Lung (tissue), 12 donors: ENCODE measurements around the gene SNW1. TPM values are rescaled to one million over a fixed set of nuclear protein-coding genes. Genes with fewer than 3 reads are reported as not detected.
"Not testable (repeated sequence)": the region's sequence is repeated elsewhere in the genome, so short reads cannot be mapped to it uniquely, and the experiment has no call there.

ENCODE experiments used
- ATAC-seq: fragments of 200-7000 bp; cut with Tn5 transposase; one replicate; pipeline ENCODE4 v1.9.1; 2020; ENCODE audit warnings: moderate number of reproducible peaks; ENCODE audit not compliant: insufficient read depth, low FRiP score
- DNase-seq, 3 donors: peaks; one replicate each; pipeline ENCODE4 v3.0.0-alpha.2; 2013 to 2017
- H3K27ac ChIP-seq, 2 donors: one replicate each; pipeline ENCODE4 v1.5.1; 2013; ENCODE audit warnings: mild to moderate bottlenecking in 2 of 2, moderate library complexity in 2 of 2, control low read depth in 1 of 2, inconsistent platforms in 1 of 2, low read depth in 1 of 2, low read length in 1 of 2
- H3K27me3 ChIP-seq, 3 donors: one replicate each; pipeline ENCODE4 v1.5.1; 2013; ENCODE audit warnings: low read length in 2 of 3; ENCODE audit not compliant: control insufficient read depth in 3 of 3, insufficient read depth in 3 of 3
- H3K36me3 ChIP-seq, 4 donors: one replicate each; pipeline ENCODE4 v1.5.1; 2013; ENCODE audit warnings: low read length in 4 of 4, mild to moderate bottlenecking in 1 of 4, moderate library complexity in 1 of 4; ENCODE audit not compliant: control insufficient read depth in 4 of 4, insufficient read depth in 4 of 4
- H3K4me1 ChIP-seq, 5 donors: one replicate each; pipeline ENCODE4 v1.5.1; 2013; ENCODE audit warnings: low read length in 5 of 5, mild to moderate bottlenecking in 2 of 5, moderate library complexity in 1 of 5; ENCODE audit not compliant: control insufficient read depth in 5 of 5, insufficient read depth in 5 of 5
- H3K4me3 ChIP-seq: one replicate; pipeline ENCODE4 v1.5.1; 2013; ENCODE audit warnings: mild to moderate bottlenecking, control low read depth, moderate library complexity
- H3K9ac ChIP-seq, 2 donors: one replicate each; pipeline ENCODE4 v1.5.1; 2013; ENCODE audit warnings: low read length in 2 of 2, control low read depth in 1 of 2; ENCODE audit not compliant: insufficient read depth in 1 of 2
- H3K9me3 ChIP-seq, 4 donors: one replicate each; pipeline ENCODE4 v1.5.1; 2013; ENCODE audit warnings: low read length in 3 of 4, mild to moderate bottlenecking in 1 of 4, moderate library complexity in 1 of 4; ENCODE audit not compliant: control insufficient read depth in 4 of 4, insufficient read depth in 3 of 4
- WGBS, 2 donors: extraction: QIAGEN DNeasy Blood & Tissue Kit; methylation state at CpG; one replicate each; pipeline ENCODE4 v1.1.7; 2013; 5-methylcytosine and 5-hydroxymethylcytosine counted together
- polyA plus RNA-seq, 2 donors: library from polyadenylated mRNA; stranded (reverse); fragments of 200-250 nt; gene quantifications; one replicate each; pipeline ENCODE4 v1.2.1, GENCODE V29; 2013
- total RNA-seq, 2 donors: library from RNA; depleted of rRNA in 1 of 2; stranded (reverse); fragments of >200 nt in 1 of 2; gene quantifications; one replicate each; pipeline ENCODE4 v1.2.1, GENCODE V29; 2014 to 2021
- TF ChIP-seq, protein P1 (sequence below): IDR thresholded peaks from 2 replicates; pipeline ENCODE4 v1.5.1; 2012; ENCODE audit warnings: mild to moderate bottlenecking; ENCODE audit errors: control extremely low read depth, extremely low read depth
- donor health status: control.
- donor health status: control.
- donor health status: Bipolar disorder and iron deficiency.
- donor health status: healthy.
- donor health status: DM: yes; HTN: yes; CAD: no.

Gene SNW1
- total and polyA plus RNA-seq, 4 donors: 23.9 to 86.3 (median 47.8) TPM

DNA sequence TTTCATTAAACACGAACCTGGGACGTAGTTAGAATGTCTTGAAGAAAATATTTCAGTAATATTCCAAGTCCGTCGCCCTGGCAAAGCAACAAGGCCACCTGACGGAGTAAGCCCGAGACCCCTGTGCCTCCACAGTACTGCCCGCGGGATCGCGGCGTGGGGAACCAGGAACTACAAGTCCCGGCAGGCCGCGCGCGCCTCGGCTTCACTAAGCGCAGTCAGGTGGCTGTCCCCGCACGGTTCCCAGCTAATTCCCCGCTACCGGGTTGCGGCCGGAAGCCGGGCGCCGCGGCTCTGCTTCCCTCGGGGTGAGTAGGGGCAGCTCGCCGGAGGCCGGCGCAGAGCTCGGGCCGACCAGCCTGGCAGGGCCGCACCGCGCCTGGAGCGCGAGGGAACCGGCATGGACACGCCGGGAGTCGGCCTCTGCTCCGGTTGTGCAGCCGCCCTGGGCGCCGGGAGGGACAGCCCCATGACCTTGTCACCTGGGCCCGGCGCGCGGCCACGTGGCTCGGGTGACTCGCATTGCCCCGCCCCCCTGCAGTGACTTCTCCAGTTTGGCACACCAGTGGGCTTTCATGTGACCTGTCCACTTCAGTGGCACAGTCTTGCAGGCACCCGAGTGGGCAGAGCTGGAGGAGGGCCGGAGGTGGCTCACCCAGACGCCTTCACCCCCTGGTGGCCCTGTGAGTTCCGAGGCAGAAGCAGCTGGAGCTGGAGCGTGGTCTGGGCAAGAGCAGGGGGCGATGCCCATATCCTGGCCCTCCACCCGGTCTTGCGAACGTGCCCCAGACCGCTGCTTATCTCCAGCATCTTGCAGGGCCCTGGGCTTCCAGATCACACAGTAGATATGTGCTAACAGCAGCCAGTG is 39.1 kb upstream of the SNW1 start, which contains the start of gene ADCK1:
TSS of gene ADCK1 (plus strand) at position 247 of the 868 bp plus-strand sequence. CDS start 18,870 bp downstream, outside the sequence.
- peak within 1 kb of the TSS; percentile 95 for H3K4me3 ChIP-seq
- H3K27me3 ChIP-seq: no peaks in the 10 kb centered on the region
- ATAC-seq (peak; percentile 95), DNase-seq (peak; percentile 78 to 83 (median 82))
- peak within 1 kb of the TSS; percentile 92 to 97 for H3K27ac ChIP-seq
- H3K36me3 ChIP-seq: no peaks in the 10 kb centered on the region
- H3K9me3 ChIP-seq: no peaks in the 10 kb centered on the region
- TF ChIP-seq, protein P1, sequence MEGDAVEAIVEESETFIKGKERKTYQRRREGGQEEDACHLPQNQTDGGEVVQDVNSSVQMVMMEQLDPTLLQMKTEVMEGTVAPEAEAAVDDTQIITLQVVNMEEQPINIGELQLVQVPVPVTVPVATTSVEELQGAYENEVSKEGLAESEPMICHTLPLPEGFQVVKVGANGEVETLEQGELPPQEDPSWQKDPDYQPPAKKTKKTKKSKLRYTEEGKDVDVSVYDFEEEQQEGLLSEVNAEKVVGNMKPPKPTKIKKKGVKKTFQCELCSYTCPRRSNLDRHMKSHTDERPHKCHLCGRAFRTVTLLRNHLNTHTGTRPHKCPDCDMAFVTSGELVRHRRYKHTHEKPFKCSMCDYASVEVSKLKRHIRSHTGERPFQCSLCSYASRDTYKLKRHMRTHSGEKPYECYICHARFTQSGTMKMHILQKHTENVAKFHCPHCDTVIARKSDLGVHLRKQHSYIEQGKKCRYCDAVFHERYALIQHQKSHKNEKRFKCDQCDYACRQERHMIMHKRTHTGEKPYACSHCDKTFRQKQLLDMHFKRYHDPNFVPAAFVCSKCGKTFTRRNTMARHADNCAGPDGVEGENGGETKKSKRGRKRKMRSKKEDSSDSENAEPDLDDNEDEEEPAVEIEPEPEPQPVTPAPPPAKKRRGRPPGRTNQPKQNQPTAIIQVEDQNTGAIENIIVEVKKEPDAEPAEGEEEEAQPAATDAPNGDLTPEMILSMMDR: peak; percentile 2
- WGBS, 2 donors: 1% methylated on average over 64 to 66 of the region's 66 CpGs
- peak within 1 kb of the TSS in 1 of 2 donors; percentile 55 for H3K9ac ChIP-seq
- H3K4me1 ChIP-seq: peaks cover 0 to 4% (median 0%) of the 10 kb centered on the region in 5 donors

DNA sequence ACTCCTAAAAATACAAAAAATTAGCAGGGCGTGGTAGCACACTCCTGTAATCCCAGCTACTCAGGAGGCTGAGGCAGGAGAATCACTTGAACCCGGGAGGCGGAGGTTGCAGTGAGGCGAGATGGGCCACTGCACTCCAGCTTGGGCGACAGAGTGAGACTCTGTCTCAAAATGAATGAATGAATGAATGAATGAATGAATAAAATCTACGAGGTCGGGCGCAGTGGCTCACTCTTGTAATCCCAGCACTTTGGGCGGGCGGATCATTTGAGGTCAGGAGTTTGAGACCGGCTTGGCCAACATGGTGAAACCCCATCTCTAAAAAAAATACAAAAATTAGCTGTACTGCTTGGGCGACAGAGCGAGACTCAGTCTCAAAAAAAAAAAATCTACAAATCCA is 38.5 kb upstream of the SNW1 start:
- H3K27me3 ChIP-seq, ATAC-seq, DNase-seq, H3K4me3 ChIP-seq, H3K4me1 ChIP-seq, H3K9me3 ChIP-seq, H3K36me3 ChIP-seq: not testable (repeated sequence)
- H3K27ac ChIP-seq: peak overlapping the region in 1 of 2 donors; percentile 92
- 75% methylated on average over 13 of the region's 13 CpGs for WGBS, 2 donors
- H3K9ac ChIP-seq: peak overlapping the region in 1 of 2 donors; percentile 55

DNA sequence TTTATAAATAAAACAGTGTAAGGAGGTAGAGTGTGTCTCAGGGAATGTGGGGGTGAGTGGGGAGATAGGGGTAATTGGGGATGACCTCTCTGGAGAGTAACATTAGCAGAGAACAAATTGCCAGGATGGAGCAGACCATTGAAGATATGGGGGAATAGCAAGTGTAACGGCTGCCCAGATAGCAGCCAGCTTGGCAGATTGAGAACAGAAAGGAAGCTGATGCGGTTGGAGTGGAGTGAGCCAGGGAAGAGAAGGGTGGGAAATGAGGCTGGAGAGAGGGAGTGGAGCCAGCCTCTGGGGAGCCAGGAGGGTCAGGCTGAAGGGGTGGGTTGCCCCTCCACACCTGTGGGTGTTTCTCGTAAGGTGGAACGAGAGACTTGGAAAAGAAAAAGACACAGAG is 33.4 kb upstream of the SNW1 start:
- Histone ChIP-seq H3K36me3 (no peaks in the 10 kb centered on the region), H3K27ac (no peak overlapping the region), H3K9ac (no peak overlapping the region), H3K4me1 (no peaks in the 10 kb centered on the region), H3K9me3 (no peaks in the 10 kb centered on the region), H3K4me3 (no peak overlapping the region), H3K27me3 (no peaks in the 10 kb centered on the region)
- TF ChIP-seq, protein P1: no peak
- DNase-seq (no peak), ATAC-seq (no peak)
- WGBS, 2 donors: 77 to 82% methylated on average over 4 of the region's 4 CpGs

DNA sequence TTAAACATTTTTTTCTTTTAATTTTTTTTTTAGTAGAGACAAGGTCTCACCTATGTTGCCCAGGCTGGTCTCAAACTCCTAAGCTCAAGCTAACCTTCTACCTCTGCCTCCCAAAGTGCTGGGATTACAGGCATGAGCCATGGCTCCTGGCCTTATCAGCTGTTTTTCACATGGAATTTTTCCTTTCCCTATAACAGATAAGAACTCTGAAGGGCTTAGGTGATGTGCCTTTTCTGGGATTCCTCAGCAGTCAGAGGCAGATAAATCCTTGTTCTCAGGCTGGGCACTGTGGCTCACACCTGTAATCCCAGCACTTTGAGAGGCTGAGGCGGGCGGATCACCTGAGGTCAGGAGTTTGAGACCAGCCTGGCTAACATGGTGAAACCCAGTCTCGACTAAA is 32.3 kb upstream of the SNW1 start:
- H3K9ac ChIP-seq, H3K36me3 ChIP-seq, H3K27me3 ChIP-seq, H3K9me3 ChIP-seq, DNase-seq, H3K4me3 ChIP-seq, ATAC-seq, H3K4me1 ChIP-seq, H3K27ac ChIP-seq: not testable (repeated sequence)
- 93 to 95% methylated on average over 3 of the region's 3 CpGs for WGBS, 2 donors
